Spleen (tissue), 7 donors: ENCODE measurements around the gene DHRS7C.

ENCODE experiments used
- POLR2A ChIP-seq, 3 donors: fragments of 450-650 bp; IDR thresholded peaks; one replicate each; pipeline ENCODE4 v1.5.1; 2017; ENCODE audit warnings: antibody characterized with exemption in 3 of 3, mild to moderate bottlenecking in 1 of 3
- POLR2AphosphoS5 ChIP-seq, 3 donors: sonication (generic); formaldehyde crosslinking; IDR thresholded peaks; one replicate each; pipeline ENCODE4 v1.5.1; 2017; ENCODE audit warnings: antibody characterized with exemption in 3 of 3
- TF ChIP-seq, protein P1 (sequence below), 11 experiments: fragments of 200-600 bp in 7 of 11; fragments of 450-650 bp in 4 of 11; sonication (generic) in 4 of 11; IDR thresholded peaks in 8 of 11; conservative IDR thresholded peaks in 3 of 11; 1 replicate in 7 of 11; 2 replicates in 4 of 11; pipeline versions ENCODE4 v1.4.0 to v1.8.0; 2016 to 2021; ENCODE audit warnings: antibody characterized with exemption in 11 of 11, inconsistent platforms in 4 of 11, mild to moderate bottlenecking in 1 of 11
- donor health status: DM: no; HTN: no; CAD: no; lungs with moderate emphysema.
- donor health status: DM: no; HTN: no; CAD: no.
- donor health status: DM: no; HTN: no; CAD: no.

DNA sequence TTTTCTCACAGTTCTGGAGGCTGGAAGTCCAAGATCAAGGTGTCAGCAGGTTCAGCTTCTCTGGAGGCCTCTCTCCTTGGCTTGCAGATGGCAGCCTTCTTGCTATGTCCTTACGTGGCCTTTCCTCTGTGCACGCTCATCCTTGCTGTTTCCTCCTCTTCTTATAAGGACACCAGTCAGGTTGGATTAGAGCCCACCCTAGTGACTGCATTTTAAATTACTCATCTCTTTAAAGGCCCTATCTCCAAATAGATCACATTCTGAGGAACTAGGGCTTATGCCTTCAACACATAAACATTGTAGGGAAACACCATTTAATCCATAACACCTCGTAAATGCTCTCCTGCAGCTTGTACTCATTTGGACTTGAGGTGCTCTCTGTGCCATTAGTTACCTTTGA is 36.3 kb downstream of the DHRS7C start:
- TF ChIP-seq, protein P1, sequence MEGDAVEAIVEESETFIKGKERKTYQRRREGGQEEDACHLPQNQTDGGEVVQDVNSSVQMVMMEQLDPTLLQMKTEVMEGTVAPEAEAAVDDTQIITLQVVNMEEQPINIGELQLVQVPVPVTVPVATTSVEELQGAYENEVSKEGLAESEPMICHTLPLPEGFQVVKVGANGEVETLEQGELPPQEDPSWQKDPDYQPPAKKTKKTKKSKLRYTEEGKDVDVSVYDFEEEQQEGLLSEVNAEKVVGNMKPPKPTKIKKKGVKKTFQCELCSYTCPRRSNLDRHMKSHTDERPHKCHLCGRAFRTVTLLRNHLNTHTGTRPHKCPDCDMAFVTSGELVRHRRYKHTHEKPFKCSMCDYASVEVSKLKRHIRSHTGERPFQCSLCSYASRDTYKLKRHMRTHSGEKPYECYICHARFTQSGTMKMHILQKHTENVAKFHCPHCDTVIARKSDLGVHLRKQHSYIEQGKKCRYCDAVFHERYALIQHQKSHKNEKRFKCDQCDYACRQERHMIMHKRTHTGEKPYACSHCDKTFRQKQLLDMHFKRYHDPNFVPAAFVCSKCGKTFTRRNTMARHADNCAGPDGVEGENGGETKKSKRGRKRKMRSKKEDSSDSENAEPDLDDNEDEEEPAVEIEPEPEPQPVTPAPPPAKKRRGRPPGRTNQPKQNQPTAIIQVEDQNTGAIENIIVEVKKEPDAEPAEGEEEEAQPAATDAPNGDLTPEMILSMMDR (IDR thresholded peaks at IDR 0.05 in 8 of 11, conservative IDR thresholded peaks at IDR 0.05 in 3 of 11) = no peak
- TF ChIP-seq POLR2A (IDR thresholded peaks at IDR 0.05) (no peak), POLR2AphosphoS5 (IDR thresholded peaks at IDR 0.05) (no peak)
